ENCODE results near the gene LLGL1. TPM values are rescaled to one million over a fixed set of nuclear protein-coding genes. Genes with fewer than 3 reads are reported as not detected.

The LLGL1 gene
- polyA plus RNA-seq, 1 donor from 2014 or later: 52.2 TPM

DNA sequence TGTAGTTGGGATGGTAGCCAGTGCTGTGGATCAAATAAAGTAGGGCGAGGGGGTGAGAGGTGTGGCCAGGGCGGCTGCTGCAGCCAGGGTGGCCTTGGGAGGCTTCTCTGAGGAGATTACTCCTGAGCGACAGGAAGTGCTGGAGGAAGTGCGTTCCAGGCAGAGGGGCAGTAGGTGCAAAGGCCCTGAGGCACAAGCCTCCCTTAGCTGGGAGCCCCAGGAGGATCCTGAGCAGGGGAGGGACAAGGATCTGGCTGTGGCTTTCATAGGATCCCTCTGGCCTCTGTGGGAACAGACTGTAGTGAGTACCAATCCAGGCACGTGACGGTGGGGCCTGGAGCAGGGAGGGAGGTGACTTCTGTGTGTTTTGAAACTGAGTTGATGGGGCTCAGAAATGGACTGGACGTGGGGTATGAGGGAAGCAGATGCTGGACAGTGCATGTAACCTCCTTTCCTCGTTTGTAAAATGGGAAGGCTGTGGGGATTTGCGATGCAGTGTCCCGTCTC, 2.8 kb downstream of the LLGL1 start:
- no peak overlapping the region for H3K9ac ChIP-seq (ENCODE audit: low read length)
- no peak overlapping the region for H3K4me3 ChIP-seq (ENCODE audit: low read length)

GRCh38 chr17:18229254-18229653, 3.8 kb downstream of the LLGL1 start:
- H3K27ac ChIP-seq (ENCODE audit: low read length): no peak overlapping the region
- peaks cover 3% of the 10 kb centered on the region for H3F3A ChIP-seq (ENCODE audit: insufficient read depth, low read length, poor library complexity, severe bottlenecking)
- no peaks in the 10 kb centered on the region for H3K27me3 ChIP-seq (ENCODE audit: insufficient read depth, low read depth, low read length)
- no peaks in the 10 kb centered on the region for H3K9me3 ChIP-seq (ENCODE audit: low read length)
- no peak overlapping the region for H3K9ac ChIP-seq (ENCODE audit: low read length)
- H3K79me2 ChIP-seq (replicated peaks; ENCODE audit: insufficient read depth, low read length): peaks cover 52% of the 10 kb centered on the region
- H3K4me2 ChIP-seq (ENCODE audit: low read length): no peak overlapping the region
- H4K20me1 ChIP-seq (ENCODE audit: insufficient read depth): no peaks in the 10 kb centered on the region
- H3K4me3 ChIP-seq (ENCODE audit: low read length): no peak overlapping the region
- TF ChIP-seq MXI1 (conservative IDR thresholded peaks at IDR 0.05; ENCODE audit: poor library complexity, severe bottlenecking): no peak
- TF ChIP-seq RAD21 (conservative IDR thresholded peaks at IDR 0.05): no peak
- TF ChIP-seq POLR2AphosphoS5 (IDR thresholded peaks at IDR 0.05): no peak
- TF ChIP-seq, protein P1, sequence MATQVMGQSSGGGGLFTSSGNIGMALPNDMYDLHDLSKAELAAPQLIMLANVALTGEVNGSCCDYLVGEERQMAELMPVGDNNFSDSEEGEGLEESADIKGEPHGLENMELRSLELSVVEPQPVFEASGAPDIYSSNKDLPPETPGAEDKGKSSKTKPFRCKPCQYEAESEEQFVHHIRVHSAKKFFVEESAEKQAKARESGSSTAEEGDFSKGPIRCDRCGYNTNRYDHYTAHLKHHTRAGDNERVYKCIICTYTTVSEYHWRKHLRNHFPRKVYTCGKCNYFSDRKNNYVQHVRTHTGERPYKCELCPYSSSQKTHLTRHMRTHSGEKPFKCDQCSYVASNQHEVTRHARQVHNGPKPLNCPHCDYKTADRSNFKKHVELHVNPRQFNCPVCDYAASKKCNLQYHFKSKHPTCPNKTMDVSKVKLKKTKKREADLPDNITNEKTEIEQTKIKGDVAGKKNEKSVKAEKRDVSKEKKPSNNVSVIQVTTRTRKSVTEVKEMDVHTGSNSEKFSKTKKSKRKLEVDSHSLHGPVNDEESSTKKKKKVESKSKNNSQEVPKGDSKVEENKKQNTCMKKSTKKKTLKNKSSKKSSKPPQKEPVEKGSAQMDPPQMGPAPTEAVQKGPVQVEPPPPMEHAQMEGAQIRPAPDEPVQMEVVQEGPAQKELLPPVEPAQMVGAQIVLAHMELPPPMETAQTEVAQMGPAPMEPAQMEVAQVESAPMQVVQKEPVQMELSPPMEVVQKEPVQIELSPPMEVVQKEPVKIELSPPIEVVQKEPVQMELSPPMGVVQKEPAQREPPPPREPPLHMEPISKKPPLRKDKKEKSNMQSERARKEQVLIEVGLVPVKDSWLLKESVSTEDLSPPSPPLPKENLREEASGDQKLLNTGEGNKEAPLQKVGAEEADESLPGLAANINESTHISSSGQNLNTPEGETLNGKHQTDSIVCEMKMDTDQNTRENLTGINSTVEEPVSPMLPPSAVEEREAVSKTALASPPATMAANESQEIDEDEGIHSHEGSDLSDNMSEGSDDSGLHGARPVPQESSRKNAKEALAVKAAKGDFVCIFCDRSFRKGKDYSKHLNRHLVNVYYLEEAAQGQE (IDR thresholded peaks at IDR 0.05; ENCODE audit: borderline replicate concordance): no peak
- TF ChIP-seq SMC3 (conservative IDR thresholded peaks at IDR 0.05; ENCODE audit: poor library complexity): no peak
- no peak for TF ChIP-seq EZH2 (IDR thresholded peaks at IDR 0.05; ENCODE audit: borderline replicate concordance, insufficient read depth, low read length, poor library complexity, severe bottlenecking)
- TF ChIP-seq, protein P2, sequence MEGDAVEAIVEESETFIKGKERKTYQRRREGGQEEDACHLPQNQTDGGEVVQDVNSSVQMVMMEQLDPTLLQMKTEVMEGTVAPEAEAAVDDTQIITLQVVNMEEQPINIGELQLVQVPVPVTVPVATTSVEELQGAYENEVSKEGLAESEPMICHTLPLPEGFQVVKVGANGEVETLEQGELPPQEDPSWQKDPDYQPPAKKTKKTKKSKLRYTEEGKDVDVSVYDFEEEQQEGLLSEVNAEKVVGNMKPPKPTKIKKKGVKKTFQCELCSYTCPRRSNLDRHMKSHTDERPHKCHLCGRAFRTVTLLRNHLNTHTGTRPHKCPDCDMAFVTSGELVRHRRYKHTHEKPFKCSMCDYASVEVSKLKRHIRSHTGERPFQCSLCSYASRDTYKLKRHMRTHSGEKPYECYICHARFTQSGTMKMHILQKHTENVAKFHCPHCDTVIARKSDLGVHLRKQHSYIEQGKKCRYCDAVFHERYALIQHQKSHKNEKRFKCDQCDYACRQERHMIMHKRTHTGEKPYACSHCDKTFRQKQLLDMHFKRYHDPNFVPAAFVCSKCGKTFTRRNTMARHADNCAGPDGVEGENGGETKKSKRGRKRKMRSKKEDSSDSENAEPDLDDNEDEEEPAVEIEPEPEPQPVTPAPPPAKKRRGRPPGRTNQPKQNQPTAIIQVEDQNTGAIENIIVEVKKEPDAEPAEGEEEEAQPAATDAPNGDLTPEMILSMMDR (IDR thresholded peaks at IDR 0.05; ENCODE audit: poor library complexity, severe bottlenecking): no peak
- TF ChIP-seq EP300 (conservative IDR thresholded peaks at IDR 0.05; ENCODE audit: poor library complexity, severe bottlenecking): no peak
- TF ChIP-seq TAF1 (IDR thresholded peaks at IDR 0.05; ENCODE audit: low read depth): no peak
- no peaks in the 10 kb centered on the region for H3K36me3 ChIP-seq (ENCODE audit: insufficient read depth, low read length)
- no peak overlapping the region for H2AFZ ChIP-seq (ENCODE audit: low read depth, low read length)
- H3K9me2 ChIP-seq (ENCODE audit: insufficient read depth, low read length): no peaks in the 10 kb centered on the region

More for the DNA sequence above, 2.8 kb downstream of the LLGL1 start:
- Histone ChIP-seq H3K9me2 (ENCODE audit: insufficient read depth, low read length) (no peaks in the 10 kb centered on the region), H3F3A (ENCODE audit: insufficient read depth, low read length, poor library complexity, severe bottlenecking) (peaks cover 3% of the 10 kb centered on the region), H3K27ac (ENCODE audit: low read length) (no peak overlapping the region), H3K4me2 (ENCODE audit: low read length) (no peak overlapping the region), H3K9me3 (ENCODE audit: low read length) (no peaks in the 10 kb centered on the region), H2AFZ (ENCODE audit: low read depth, low read length) (no peak overlapping the region), H4K20me1 (ENCODE audit: insufficient read depth) (no peaks in the 10 kb centered on the region), H3K79me2 (replicated peaks; ENCODE audit: insufficient read depth, low read length) (peaks cover 52% of the 10 kb centered on the region), H3K36me3 (ENCODE audit: insufficient read depth, low read length) (no peaks in the 10 kb centered on the region), H3K27me3 (ENCODE audit: insufficient read depth, low read depth, low read length) (no peaks in the 10 kb centered on the region)
- TF ChIP-seq SMC3 (conservative IDR thresholded peaks at IDR 0.05; ENCODE audit: poor library complexity) (no peak), TAF1 (IDR thresholded peaks at IDR 0.05; ENCODE audit: low read depth) (no peak), RAD21 (conservative IDR thresholded peaks at IDR 0.05) (no peak), MXI1 (conservative IDR thresholded peaks at IDR 0.05; ENCODE audit: poor library complexity, severe bottlenecking) (no peak), EP300 (conservative IDR thresholded peaks at IDR 0.05; ENCODE audit: poor library complexity, severe bottlenecking) (no peak), POLR2AphosphoS5 (IDR thresholded peaks at IDR 0.05) (no peak), EZH2 (IDR thresholded peaks at IDR 0.05; ENCODE audit: borderline replicate concordance, insufficient read depth, low read length, poor library complexity, severe bottlenecking) (no peak)
- TF ChIP-seq, protein P2 (IDR thresholded peaks at IDR 0.05; ENCODE audit: poor library complexity, severe bottlenecking): no peak
- TF ChIP-seq, protein P1 (IDR thresholded peaks at IDR 0.05; ENCODE audit: borderline replicate concordance): no peak

Data from neural cell (in vitro differentiated cells).